ENCODE measurements around the gene RIN3.

GRCh38 chr14:92538412-92538985 is 24.9 kb downstream of the RIN3 start:
- TF ChIP-seq CTCF (IDR thresholded peaks at IDR 0.05) = no peak
- no peak for TF ChIP-seq POLR2A (IDR thresholded peaks at IDR 0.05)
